Endothelial cell of umbilical vein (primary cell): ENCODE measurements around the gene PDZD4.

Source experiments
- EZH2 ChIP-seq: IDR thresholded peaks from 2 replicates; pipeline ENCODE4 v1.6.1; 2012; ENCODE audit warnings: borderline replicate concordance, low read depth, mild to moderate bottlenecking, moderate library complexity, low read length, inconsistent platforms; ENCODE audit not compliant: severe bottlenecking
- FOS ChIP-seq: IDR thresholded peaks from 2 replicates; pipeline ENCODE4 v1.6.1; 2011; ENCODE audit warnings: mild to moderate bottlenecking, low read length, moderate library complexity, borderline replicate concordance; ENCODE audit not compliant: insufficient read depth
- POLR2A ChIP-seq: IDR thresholded peaks from 2 replicates; pipeline ENCODE4 v1.6.1; 2012; ENCODE audit warnings: low read depth, mild to moderate bottlenecking, control low read depth, low read length
- POLR2AphosphoS5 ChIP-seq: IDR thresholded peaks from 2 replicates; pipeline ENCODE4 v1.6.1; 2012; ENCODE audit warnings: low read depth, mild to moderate bottlenecking, control low read depth, low read length, moderate library complexity; ENCODE audit not compliant: insufficient read depth
- TF ChIP-seq, protein P1 (sequence below), 2 donors: IDR thresholded peaks; 1 replicate in 1 of 2; 2 replicates in 1 of 2; pipeline ENCODE4 v1.5.1; 2011; ENCODE audit warnings: low read length in 2 of 2, mild to moderate bottlenecking in 2 of 2, moderate library complexity in 2 of 2, control low read depth in 1 of 2, inconsistent platforms in 1 of 2, low read depth in 1 of 2; ENCODE audit not compliant: insufficient read depth in 1 of 2; ENCODE audit errors: extremely low read depth in 1 of 2

DNA sequence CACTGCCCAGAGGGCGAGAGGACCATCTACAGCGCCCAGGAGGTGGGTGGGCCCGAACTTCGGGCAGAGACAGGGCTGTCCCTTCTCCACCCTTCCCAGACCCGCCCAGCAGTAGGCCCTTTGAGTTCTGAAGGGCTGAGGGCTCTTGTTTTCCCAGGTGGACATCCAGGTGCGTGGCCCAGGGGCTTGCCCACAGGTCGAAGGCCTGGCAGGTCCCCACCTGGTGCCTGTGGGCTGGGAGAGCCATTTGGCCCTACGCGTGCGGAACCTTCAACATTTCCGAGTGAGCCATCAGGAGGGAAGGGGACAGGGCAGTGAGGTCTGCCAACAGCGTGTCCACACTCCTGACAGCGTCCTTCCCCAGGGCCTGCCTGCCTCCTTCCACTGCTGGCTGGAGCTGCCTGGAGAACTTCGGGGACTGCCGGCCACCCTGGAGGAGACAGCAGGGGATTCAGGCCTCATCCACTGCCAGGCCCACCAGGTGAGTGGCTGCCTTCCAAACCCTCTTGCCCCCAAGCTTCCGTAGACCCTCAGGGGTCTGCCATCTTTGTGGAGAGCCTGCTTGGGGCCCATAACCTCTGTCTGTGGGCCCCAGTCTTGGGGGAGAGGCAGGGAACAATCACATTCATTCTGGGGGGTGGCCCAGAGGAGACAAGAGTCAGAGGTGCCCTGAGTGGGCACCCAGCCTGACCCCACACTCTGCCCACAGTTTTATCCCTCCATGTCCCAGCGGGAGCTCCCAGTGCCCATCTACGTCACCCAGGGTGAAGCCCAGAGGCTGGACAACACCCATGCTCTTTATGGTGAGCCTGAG, 59.5 kb downstream of the PDZD4 start:
- TF ChIP-seq, protein P1, sequence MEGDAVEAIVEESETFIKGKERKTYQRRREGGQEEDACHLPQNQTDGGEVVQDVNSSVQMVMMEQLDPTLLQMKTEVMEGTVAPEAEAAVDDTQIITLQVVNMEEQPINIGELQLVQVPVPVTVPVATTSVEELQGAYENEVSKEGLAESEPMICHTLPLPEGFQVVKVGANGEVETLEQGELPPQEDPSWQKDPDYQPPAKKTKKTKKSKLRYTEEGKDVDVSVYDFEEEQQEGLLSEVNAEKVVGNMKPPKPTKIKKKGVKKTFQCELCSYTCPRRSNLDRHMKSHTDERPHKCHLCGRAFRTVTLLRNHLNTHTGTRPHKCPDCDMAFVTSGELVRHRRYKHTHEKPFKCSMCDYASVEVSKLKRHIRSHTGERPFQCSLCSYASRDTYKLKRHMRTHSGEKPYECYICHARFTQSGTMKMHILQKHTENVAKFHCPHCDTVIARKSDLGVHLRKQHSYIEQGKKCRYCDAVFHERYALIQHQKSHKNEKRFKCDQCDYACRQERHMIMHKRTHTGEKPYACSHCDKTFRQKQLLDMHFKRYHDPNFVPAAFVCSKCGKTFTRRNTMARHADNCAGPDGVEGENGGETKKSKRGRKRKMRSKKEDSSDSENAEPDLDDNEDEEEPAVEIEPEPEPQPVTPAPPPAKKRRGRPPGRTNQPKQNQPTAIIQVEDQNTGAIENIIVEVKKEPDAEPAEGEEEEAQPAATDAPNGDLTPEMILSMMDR (IDR thresholded peaks at IDR 0.05; ENCODE audit: extremely low read depth in 1 of 2, insufficient read depth in 1 of 2, low read depth in 1 of 2, low read length in 2 of 2): no peak
- TF ChIP-seq POLR2AphosphoS5 (no peak), POLR2A (no peak), EZH2 (no peak), FOS (no peak)
